H1 (cell line): Measurements from ENCODE around the gene NT5DC1. TPM values are rescaled to one million over a fixed set of nuclear protein-coding genes. Genes with fewer than 3 reads are reported as not detected.
A peak's percentile ranks its signal among the peaks of the same experiment; 100 is the strongest.

Experiments used
- CTCF ChIA-PET: fragments of 300-600 bp; sonication (Branson Sonifier 250); formaldehyde crosslinking; loops from one replicate; lab custom pipeline; 2021; ENCODE audit not compliant: partially characterized antibody; lab: Charles Lee
- POLR2A ChIA-PET: fragments of 300-600 bp; sonication (Branson Sonifier 250); formaldehyde crosslinking; loops from one replicate; lab custom pipeline; 2021; ENCODE audit warnings: inconsistent platforms; ENCODE audit not compliant: partially characterized antibody; lab: Charles Lee
- DNase-seq, 2 experiments: peaks; one replicate each; pipeline versions ENCODE4 v3.0.0 to v3.0.0-alpha.2; 2010 to 2022; ENCODE audit warnings: low spot score in 2 of 2, low read depth in 1 of 2, mixed read lengths in 1 of 2
- FAIRE-seq: peaks from 2 replicates; lab custom pipeline; 2011; peaks lifted over from hg19 to GRCh38; lab: Jason Lieb, UNC
- H2AFZ ChIP-seq: 2 replicates; pipeline ENCODE4 v1.8.1; 2012; ENCODE audit warnings: low read length, inconsistent platforms
- H2AK5ac ChIP-seq: 2 replicates; pipeline ENCODE4 v1.6.1; 2013; ENCODE audit warnings: low read depth, low read length
- H2BK120ac ChIP-seq: replicated peaks from 2 replicates; pipeline ENCODE3; 2013; ENCODE audit warnings: low read depth, low read length, inconsistent platforms
- H2BK12ac ChIP-seq: 2 replicates; pipeline ENCODE4 v1.6.1; 2013; ENCODE audit warnings: low read depth, low read length
- H2BK15ac ChIP-seq: 2 replicates; pipeline ENCODE4 v1.6.1; 2013; ENCODE audit warnings: low read length
- H2BK20ac ChIP-seq: 2 replicates; pipeline ENCODE4 v1.6.1; 2013; ENCODE audit warnings: low read length
- H2BK5ac ChIP-seq: 2 replicates; pipeline ENCODE4 v1.6.1; 2013; ENCODE audit warnings: low read depth, low read length
- H3K14ac ChIP-seq: 2 replicates; pipeline ENCODE4 v1.6.1; 2013; ENCODE audit warnings: inconsistent platforms; ENCODE audit not compliant: insufficient read length
- H3K18ac ChIP-seq: 2 replicates; pipeline ENCODE4 v1.6.1; 2013; ENCODE audit warnings: low read length; ENCODE audit errors: extremely low read depth
- H3K23ac ChIP-seq: 2 replicates; pipeline ENCODE4 v1.6.1; 2013; ENCODE audit warnings: inconsistent platforms; ENCODE audit not compliant: insufficient read length
- H3K23me2 ChIP-seq: 2 replicates; pipeline ENCODE4 v1.6.1; 2013; ENCODE audit warnings: low read depth, low read length
- H3K27ac ChIP-seq: 2 replicates; pipeline ENCODE4 v1.6.1; 2011; ENCODE audit warnings: low read depth, low read length, inconsistent platforms
- H3K27me3 ChIP-seq, 4 experiments: replicated peaks in 1 of 4; 1 replicate in 1 of 4; 2 replicates in 3 of 4; pipeline versions ENCODE4 v1.6.1 to v1.8.1; 2011 to 2013; ENCODE audit warnings: low read length in 3 of 4, mild to moderate bottlenecking in 3 of 4, inconsistent platforms in 2 of 4, mixed read lengths in 2 of 4, moderate library complexity in 1 of 4; ENCODE audit not compliant: control insufficient read depth in 3 of 4, insufficient read depth in 3 of 4; ENCODE audit errors: extremely low read depth in 1 of 4
- H3K36me3 ChIP-seq, 4 experiments: 2 replicates each; pipeline versions ENCODE4 v1.6.1 to v1.8.1; 2011 to 2013; ENCODE audit warnings: mild to moderate bottlenecking in 4 of 4, low read length in 3 of 4, moderate library complexity in 2 of 4, control low read depth in 1 of 4, inconsistent platforms in 1 of 4; ENCODE audit not compliant: insufficient read depth in 4 of 4, control insufficient read depth in 2 of 4
- H3K4ac ChIP-seq: replicated peaks from 2 replicates; pipeline ENCODE3; 2013; ENCODE audit warnings: low read length, low read depth, mixed read lengths, inconsistent platforms; ENCODE audit not compliant: insufficient read length
- H3K4me1 ChIP-seq, 4 experiments: replicated peaks in 1 of 4; 1 replicate in 1 of 4; 2 replicates in 3 of 4; pipeline versions ENCODE4 v1.6.1 to v1.8.1; 2011 to 2013; ENCODE audit warnings: low read length in 3 of 4, inconsistent platforms in 2 of 4, mixed read lengths in 1 of 4; ENCODE audit not compliant: insufficient read depth in 4 of 4, control insufficient read depth in 3 of 4
- H3K4me2 ChIP-seq, 2 experiments: 2 replicates each; pipeline versions ENCODE4 v1.6.1 to v1.8.1; 2011 to 2013; ENCODE audit warnings: low read depth in 2 of 2, low read length in 2 of 2, control low read depth in 1 of 2, inconsistent platforms in 1 of 2, mild to moderate bottlenecking in 1 of 2; ENCODE audit not compliant: insufficient read depth in 1 of 2
- H3K4me3 ChIP-seq, 4 experiments: fragments of 200-600, 300-600 bp in 1 of 4; sonication (generic), shearing (Covaris generic), sonication (Bioruptor Twin) in 1 of 4; 2 replicates each; pipeline versions ENCODE4 v1.5.1 to v1.8.1; 2011 to 2016; ENCODE audit warnings: low read length in 4 of 4, low read depth in 3 of 4, control low read depth in 2 of 4, inconsistent platforms in 2 of 4, mild to moderate bottlenecking in 2 of 4, mixed read lengths in 1 of 4, moderate library complexity in 1 of 4; ENCODE audit not compliant: insufficient read depth in 2 of 4; ENCODE audit errors: extremely low read depth in 1 of 4
- H3K56ac ChIP-seq: replicated peaks from 2 replicates; pipeline ENCODE3; 2013; ENCODE audit warnings: low read depth, mild to moderate bottlenecking, mixed read lengths, low read length, inconsistent platforms; ENCODE audit not compliant: insufficient read length
- H3K79me1 ChIP-seq: 2 replicates; pipeline ENCODE4 v1.6.1; 2013; ENCODE audit warnings: low read depth, low read length, control low read depth
- H3K79me2 ChIP-seq, 2 experiments: 2 replicates each; pipeline versions ENCODE4 v1.6.1 to v1.8.1; 2012 to 2013; ENCODE audit warnings: low read length in 2 of 2, mild to moderate bottlenecking in 2 of 2, inconsistent platforms in 1 of 2; ENCODE audit not compliant: insufficient read depth in 2 of 2, control insufficient read depth in 1 of 2
- H3K9ac ChIP-seq, 4 experiments: replicated peaks in 1 of 4; 1 replicate in 1 of 4; 2 replicates in 3 of 4; pipeline versions ENCODE4 v1.6.1 to v1.8.1; 2011 to 2013; ENCODE audit warnings: low read depth in 3 of 4, low read length in 3 of 4, control low read depth in 2 of 4, mild to moderate bottlenecking in 2 of 4, moderate library complexity in 2 of 4, inconsistent platforms in 1 of 4; ENCODE audit errors: extremely low read depth in 1 of 4
- H3K9me3 ChIP-seq, 2 experiments: 2 replicates each; pipeline versions ENCODE4 v1.6.1 to v1.8.1; 2012 to 2013; ENCODE audit warnings: mild to moderate bottlenecking in 2 of 2, moderate library complexity in 2 of 2, control low read depth in 1 of 2, inconsistent platforms in 1 of 2, low read depth in 1 of 2, low read length in 1 of 2, mixed read lengths in 1 of 2; ENCODE audit not compliant: insufficient read depth in 2 of 2
- H4K20me1 ChIP-seq, 2 experiments: replicated peaks in 1 of 2; 2 replicates each; pipeline versions ENCODE3 to v1.8.1; 2011 to 2013; ENCODE audit warnings: inconsistent platforms in 2 of 2, low read length in 2 of 2, mild to moderate bottlenecking in 1 of 2; ENCODE audit not compliant: insufficient read depth in 2 of 2, control insufficient read depth in 1 of 2
- H4K5ac ChIP-seq: 2 replicates; pipeline ENCODE4 v1.6.1; 2013; ENCODE audit warnings: low read length, low read depth, mixed read lengths, inconsistent platforms; ENCODE audit not compliant: insufficient read length
- H4K8ac ChIP-seq: 2 replicates; pipeline ENCODE4 v1.8.0; 2013; ENCODE audit warnings: mild to moderate bottlenecking, moderate library complexity, low read length, inconsistent platforms; ENCODE audit not compliant: insufficient read depth; ENCODE audit errors: extremely low read depth
- H4K91ac ChIP-seq: replicated peaks from 2 replicates; pipeline ENCODE3; 2013; ENCODE audit warnings: low read length, mixed read lengths, inconsistent platforms; ENCODE audit not compliant: insufficient read length
- CEBPB ChIP-seq: IDR thresholded peaks from 2 replicates; pipeline ENCODE4 v1.6.1; 2012; ENCODE audit warnings: low read depth, low read length
- NRF1 ChIP-seq: IDR thresholded peaks from 2 replicates; pipeline ENCODE4 v1.6.1; 2011; ENCODE audit warnings: mild to moderate bottlenecking, low read depth, low read length, improper control_type of control experiment
- RAD21 ChIP-seq, 2 experiments: IDR thresholded peaks in 1 of 2; conservative IDR thresholded peaks in 1 of 2; 2 replicates each; pipeline ENCODE4 v1.6.1; 2011; ENCODE audit warnings: low read depth in 2 of 2, low read length in 2 of 2, improper control_type of control experiment in 1 of 2, inconsistent platforms in 1 of 2, mild to moderate bottlenecking in 1 of 2, moderate library complexity in 1 of 2
- RFX5 ChIP-seq: IDR thresholded peaks from 2 replicates; pipeline ENCODE4 v1.6.1; 2011; ENCODE audit warnings: low read depth, low read length, improper control_type of control experiment, borderline replicate concordance
- YY1 ChIP-seq: IDR thresholded peaks from 2 replicates; pipeline ENCODE4 v1.6.1; 2011; ENCODE audit warnings: low read depth, mild to moderate bottlenecking, low read length
- WGBS, 2 experiments: shearing (Covaris generic) in 1 of 2; methylation state at CpG; one replicate each; pipeline versions ENCODE4 v1.1.6 to v1.1.7; 2013 to 2015; ENCODE audit warnings: low lambda C conversion rate in 2 of 2, mixed read lengths in 2 of 2, inconsistent platforms in 1 of 2, low coverage in 1 of 2, missing lambda C conversion rate in 1 of 2; ENCODE audit not compliant: insufficient replicate concordance in 2 of 2, insufficient coverage in 1 of 2, insufficient read length in 1 of 2; ENCODE audit errors: extremely low coverage in 1 of 2, missing lambda C conversion rate in 1 of 2; 5-methylcytosine and 5-hydroxymethylcytosine counted together
- polyA plus RNA-seq, 7 experiments: library from polyadenylated mRNA; depleted of rRNA in 3 of 7; stranded (reverse) in 5 of 7; unstranded in 2 of 7; fragments of >200 nt in 5 of 7; fragments of 200-250 nt in 2 of 7; gene quantifications; 1 replicate in 5 of 7; 2 replicates in 1 of 7; 4 replicates in 1 of 7; pipeline versions ENCODE4 v1.2.1 to v1.2.3, GENCODE V29; 2011 to 2013; ENCODE audit warnings: missing spikeins in 2 of 7, mixed read lengths in 2 of 7
- total RNA-seq: library from RNA; stranded (reverse); fragmentation: NEBNext Ultra II Directional; extraction: Animal tissue kit (Norgen Biotek cat#: 25700); gene quantifications from 2 replicates; pipeline ENCODE4 v1.2.1, GENCODE V29; 2021

The NT5DC1 gene
- total and polyA plus RNA-seq, 2 of the 8 experiments (the other 6 are each of a cell fraction or from before 2014, with no cell fraction given), result 25.3 to 72.7 TPM

GRCh38 chr6:116096979-116097816 lies 3.5 kb upstream of the NT5DC1 start:
- Histone ChIP-seq H3K23ac (no peak overlapping the region), H2BK5ac (no peak overlapping the region), H2AFZ (no peak overlapping the region), H2AK5ac (no peak overlapping the region), H2BK120ac (no peak overlapping the region), H3K56ac (no peak overlapping the region), H2BK20ac (no peak overlapping the region), H3K4me1 (peaks cover 0 to 11% (median 3%) of the 10 kb centered on the region in 4 experiments; a peak in 4 of 7 replicates), H3K79me2 (peaks cover 0 to 10% of the 10 kb centered on the region in 2 experiments; a peak in 2 of 4 replicates), H3K9me3 (peaks cover 13 to 16% of the 10 kb centered on the region in 2 experiments; a peak in 3 of 4 replicates), H3K27ac (no peak overlapping the region), H3K9ac (no peak overlapping the region), H3K4me2 (no peak overlapping the region), H3K79me1 (no peaks in the 10 kb centered on the region; the same call in 1 of the 2 replicates), H3K4me3 (no peak overlapping the region), H3K14ac (no peak overlapping the region), H4K91ac (no peak overlapping the region), H4K8ac (no peak overlapping the region), H3K18ac (no peak overlapping the region), H3K36me3 (peaks cover 0 to 4% (median 0%) of the 10 kb centered on the region in 4 experiments; a peak in 2 of 8 replicates), H3K23me2 (peaks cover 5% of the 10 kb centered on the region), H3K27me3 (no peaks in the 10 kb centered on the region), H2BK15ac (no peak overlapping the region), H4K20me1 (no peaks in the 10 kb centered on the region), H3K4ac (no peak overlapping the region), H2BK12ac (no peak overlapping the region), H4K5ac (no peak overlapping the region)
- WGBS, 2 experiments, result 66% methylated on average over 2 of the region's 2 CpGs; no CpG with 5 or more reads in 1 of the 2 experiments
- no peak for FAIRE-seq
- POLR2A ChIA-PET, result no interaction called here
- no peak for DNase-seq
- CTCF ChIA-PET, result interaction anchor here (0.7 to 2.6 kb wide), 19 partner anchors 9 to 388 kb away, joined by 3 to 19 read pairs (median 4); partner anchors contain the start of gene FRK
- TF ChIP-seq YY1, result no peak
- no peak for TF ChIP-seq NRF1
- no peak for TF ChIP-seq RFX5
- peak in 1 of 2 experiments; percentile 27; a peak in 1 of 4 replicates for TF ChIP-seq RAD21 (IDR thresholded peaks at IDR 0.05 in 1 of 2, conservative IDR thresholded peaks at IDR 0.05 in 1 of 2; ENCODE audit: low read depth in 2 of 2, low read length in 2 of 2)
- no peak for TF ChIP-seq CEBPB
